A673 (cell line): ENCODE data around the gene PLEKHH2.

ENCODE experiments used
- EZH2 ChIP-seq: fragments of 200-600 bp; sonication (generic); IDR thresholded peaks from 2 replicates; pipeline ENCODE4 v1.6.1; 2017; ENCODE audit warnings: borderline replicate concordance, low read depth, mild to moderate bottlenecking, mixed read lengths, antibody characterized with exemption, low read length; ENCODE audit not compliant: poor library complexity, severe bottlenecking
- TF ChIP-seq, protein P1 (sequence below): fragments of 300-800, 200-600 bp; sonication (generic); conservative IDR thresholded peaks from 2 replicates; pipeline ENCODE4 v1.5.1; 2017; ENCODE audit warnings: low read depth, mild to moderate bottlenecking, antibody characterized with exemption, low read length, moderate library complexity, mixed read lengths

DNA sequence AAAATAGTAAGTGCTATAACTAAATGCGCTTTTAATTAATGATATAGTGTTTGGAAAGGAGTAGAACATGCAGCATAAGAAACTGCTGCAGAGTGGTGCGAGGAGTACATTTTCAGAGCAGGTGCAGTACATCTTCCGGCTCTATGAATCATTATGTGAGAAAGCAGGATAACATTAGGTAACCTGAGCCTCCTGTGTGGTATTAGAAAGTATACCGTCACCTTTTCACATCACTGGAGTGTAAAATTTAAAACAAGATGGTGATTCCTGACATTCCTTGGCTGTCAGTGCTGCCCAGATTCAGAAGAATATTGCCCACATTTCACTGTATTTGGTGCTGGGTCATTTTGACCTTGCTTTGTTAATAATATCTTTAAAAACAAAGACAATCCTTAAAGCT is 128.9 kb downstream of the PLEKHH2 start:
- TF ChIP-seq, protein P1, sequence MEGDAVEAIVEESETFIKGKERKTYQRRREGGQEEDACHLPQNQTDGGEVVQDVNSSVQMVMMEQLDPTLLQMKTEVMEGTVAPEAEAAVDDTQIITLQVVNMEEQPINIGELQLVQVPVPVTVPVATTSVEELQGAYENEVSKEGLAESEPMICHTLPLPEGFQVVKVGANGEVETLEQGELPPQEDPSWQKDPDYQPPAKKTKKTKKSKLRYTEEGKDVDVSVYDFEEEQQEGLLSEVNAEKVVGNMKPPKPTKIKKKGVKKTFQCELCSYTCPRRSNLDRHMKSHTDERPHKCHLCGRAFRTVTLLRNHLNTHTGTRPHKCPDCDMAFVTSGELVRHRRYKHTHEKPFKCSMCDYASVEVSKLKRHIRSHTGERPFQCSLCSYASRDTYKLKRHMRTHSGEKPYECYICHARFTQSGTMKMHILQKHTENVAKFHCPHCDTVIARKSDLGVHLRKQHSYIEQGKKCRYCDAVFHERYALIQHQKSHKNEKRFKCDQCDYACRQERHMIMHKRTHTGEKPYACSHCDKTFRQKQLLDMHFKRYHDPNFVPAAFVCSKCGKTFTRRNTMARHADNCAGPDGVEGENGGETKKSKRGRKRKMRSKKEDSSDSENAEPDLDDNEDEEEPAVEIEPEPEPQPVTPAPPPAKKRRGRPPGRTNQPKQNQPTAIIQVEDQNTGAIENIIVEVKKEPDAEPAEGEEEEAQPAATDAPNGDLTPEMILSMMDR: no peak
- no peak for TF ChIP-seq EZH2
